Activated CD4-positive, alpha-beta memory T cell treated with anti-CD3 and anti-CD28 coated beads for 36 hours (primary cell): ENCODE results near the gene HTR7. TPM values are rescaled to one million over a fixed set of nuclear protein-coding genes. Genes with fewer than 3 reads are reported as not detected.

Experiments used
- CTCF ChIA-PET: fragments of 350-600 bp; sonication (Branson Sonifier 250); formaldehyde crosslinking; loops from one replicate; lab custom pipeline; 2021; ENCODE audit warnings: antibody characterized with exemption, inconsistent platforms; lab: Charles Lee
- POLR2A ChIA-PET: fragments of 350-600 bp; sonication (Branson Sonifier 250); formaldehyde crosslinking; loops from one replicate; lab custom pipeline; 2021; ENCODE audit warnings: antibody characterized with exemption; lab: Charles Lee
- DNase-seq: peaks from one replicate; pipeline ENCODE4 v3.0.0-alpha.2; 2020
- H3K27ac Mint-ChIP-seq: one replicate; pipeline ENCODE4 v1.8.0; 2021; ENCODE audit warnings: mixed read lengths
- H3K27me3 Mint-ChIP-seq: one replicate; pipeline ENCODE4 v1.8.0; 2021; ENCODE audit warnings: mixed read lengths
- H3K36me3 Mint-ChIP-seq: one replicate; pipeline ENCODE4 v1.8.0; 2021; ENCODE audit warnings: mixed read lengths
- H3K4me1 Mint-ChIP-seq: one replicate; pipeline ENCODE4 v1.8.0; 2021; ENCODE audit warnings: low read depth, mixed read lengths
- H3K4me3 Mint-ChIP-seq: one replicate; pipeline ENCODE4 v1.8.0; 2021; ENCODE audit warnings: mild to moderate bottlenecking, mixed read lengths
- H3K9me3 Mint-ChIP-seq: one replicate; pipeline ENCODE4 v1.8.0; 2021; ENCODE audit warnings: mixed read lengths
- intact Hi-C: fragments of 100-400 bp; cut with micrococcal nuclease; formaldehyde crosslinking; loops from one replicate; pipeline ENCODE4 v1.15.1; 2023
- total RNA-seq, 2 experiments: library from RNA; stranded (reverse); gene quantifications; one replicate each; pipeline ENCODE4 v1.2.3, GENCODE V29; 2021

HTR7 gene
- total RNA-seq, 2 experiments from 2014 or later = not detected

GRCh38 chr10:90858461-90858968, 676 bp upstream of the HTR7 start:
- DNase-seq = no peak
- no peaks in the 10 kb centered on the region for H3K36me3 Mint-ChIP-seq
- H3K9me3 Mint-ChIP-seq = no peaks in the 10 kb centered on the region
- peaks cover 14% of the 10 kb centered on the region for H3K4me1 Mint-ChIP-seq
- CTCF ChIA-PET = interaction anchor here (1.0 to 3.0 kb wide), 4 partner anchors 12 to 70 kb away, joined by 4 to 22 read pairs (median 6); partner anchors contain the start of gene RPP30
- peaks cover 41% of the 10 kb centered on the region for H3K27me3 Mint-ChIP-seq
- intact Hi-C loops = loop anchor here (1.0 kb wide), 1 partner anchor 13 kb away; the partner anchor contains the start of gene RPP30
- POLR2A ChIA-PET = interaction anchor here (1.3 to 2.2 kb wide), 2 partner anchors 14 kb away, joined by 5 to 10 read pairs; partner anchors contain the start of gene RPP30
- H3K27ac Mint-ChIP-seq = no peak overlapping the region
- peak overlapping the region; percentile 71 for H3K4me3 Mint-ChIP-seq

GRCh38 chr10:90856964-90857634, 740 bp downstream of the HTR7 start:
- Mint-ChIP-seq H3K4me3 (peak overlapping the region; percentile 77), H3K27ac (no peak overlapping the region), H3K4me1 (peaks cover 14% of the 10 kb centered on the region), H3K9me3 (peaks cover under 1% of the 10 kb centered on the region), H3K36me3 (no peaks in the 10 kb centered on the region), H3K27me3 (peaks cover 41% of the 10 kb centered on the region)
- ChIA-PET POLR2A (interaction anchor here (2.2 kb wide), 1 partner anchor 15 kb away, joined by 10 read pairs; the partner anchor contains the start of gene RPP30), CTCF (interaction anchor here (1.0 to 3.0 kb wide), 4 partner anchors 9 to 69 kb away, joined by 5 to 22 read pairs (median 6); partner anchors contain the start of gene RPP30)
- peak; percentile 17 for DNase-seq
- intact Hi-C loops = no loop called here

- intact Hi-C loops = no loop called here
- no peak overlapping the region for H3K4me3 Mint-ChIP-seq
- H3K27ac Mint-ChIP-seq = no peak overlapping the region
- POLR2A ChIA-PET = interaction anchor here (2.2 kb wide), 1 partner anchor 16 kb away, joined by 10 read pairs; the partner anchor contains the start of gene RPP30
- H3K4me1 Mint-ChIP-seq = peaks cover 14% of the 10 kb centered on the region
- CTCF ChIA-PET = interaction anchor here (1.9 kb wide), 1 partner anchor 9 kb away, joined by 6 read pairs; no protein-coding TSS in a partner anchor
- peaks cover 5% of the 10 kb centered on the region for H3K9me3 Mint-ChIP-seq
- H3K36me3 Mint-ChIP-seq = peaks cover 4% of the 10 kb centered on the region
- H3K27me3 Mint-ChIP-seq = peaks cover 45% of the 10 kb centered on the region
- DNase-seq = no peak
These were observed 1.6 kb downstream of the HTR7 start for GRCh38 chr10:90856261-90856660.

- Mint-ChIP-seq H3K4me3 (no peak overlapping the region), H3K27ac (no peak overlapping the region), H3K9me3 (peaks cover 15% of the 10 kb centered on the region), H3K27me3 (peaks cover 49% of the 10 kb centered on the region), H3K4me1 (peaks cover 17% of the 10 kb centered on the region), H3K36me3 (peaks cover 11% of the 10 kb centered on the region)
- CTCF ChIA-PET = interaction anchor here (0.6 to 1.9 kb wide), 3 partner anchors 11 to 1053 kb away, joined by 3 to 6 read pairs (median 3); no protein-coding TSS in a partner anchor
- intact Hi-C loops = no loop called here
- DNase-seq = no peak
- POLR2A ChIA-PET = no interaction called here
These were observed 2.7 kb downstream of the HTR7 start for GRCh38 chr10:90855126-90855525.

- Mint-ChIP-seq H3K27ac (no peak overlapping the region), H3K4me1 (peaks cover 3% of the 10 kb centered on the region), H3K27me3 (peaks cover 34% of the 10 kb centered on the region), H3K4me3 (no peak overlapping the region), H3K9me3 (peaks cover 15% of the 10 kb centered on the region), H3K36me3 (peaks cover 11% of the 10 kb centered on the region)
- CTCF ChIA-PET = no interaction called here
- intact Hi-C loops = no loop called here
- POLR2A ChIA-PET = no interaction called here
- DNase-seq = no peak
These were observed 7.7 kb downstream of the HTR7 start for GRCh38 chr10:90849956-90850749.

GRCh38 chr10:90847436-90847835, 10.4 kb downstream of the HTR7 start:
- intact Hi-C loops = no loop called here
- H3K4me1 Mint-ChIP-seq = peaks cover 3% of the 10 kb centered on the region
- H3K36me3 Mint-ChIP-seq = peaks cover 11% of the 10 kb centered on the region
- ChIA-PET CTCF (interaction anchor here (1.2 kb wide), 1 partner anchor 11 kb away, joined by 4 read pairs; the partner anchor contains the start of gene HTR7), POLR2A (no interaction called here)
- DNase-seq = no peak
- no peak overlapping the region for H3K4me3 Mint-ChIP-seq
- H3K27me3 Mint-ChIP-seq = peaks cover 29% of the 10 kb centered on the region
- H3K9me3 Mint-ChIP-seq = peaks cover 15% of the 10 kb centered on the region
- no peak overlapping the region for H3K27ac Mint-ChIP-seq

- H3K27ac Mint-ChIP-seq = no peak overlapping the region
These were observed 11.1 kb downstream of the HTR7 start for GRCh38 chr10:90846746-90847145.

GRCh38 chr10:90845726-90846125, 12.1 kb downstream of the HTR7 start:
- intact Hi-C loops = no loop called here
- Mint-ChIP-seq H3K36me3 (peaks cover 4% of the 10 kb centered on the region), H3K4me1 (peaks cover 3% of the 10 kb centered on the region), H3K27me3 (peaks cover 21% of the 10 kb centered on the region), H3K27ac (no peak overlapping the region), H3K9me3 (peaks cover 5% of the 10 kb centered on the region), H3K4me3 (no peak overlapping the region)
- DNase-seq = no peak
- ChIA-PET POLR2A (no interaction called here), CTCF (no interaction called here)

More at GRCh38 chr10:90846746-90847145, 11.1 kb downstream of the HTR7 start:
- Mint-ChIP-seq H3K4me1 (peaks cover 3% of the 10 kb centered on the region), H3K36me3 (peaks cover 9% of the 10 kb centered on the region), H3K4me3 (no peak overlapping the region), H3K27me3 (peaks cover 26% of the 10 kb centered on the region), H3K9me3 (peaks cover 11% of the 10 kb centered on the region)
- ChIA-PET CTCF (interaction anchor here (1.2 kb wide), 1 partner anchor 12 kb away, joined by 4 read pairs; the partner anchor contains the start of gene HTR7), POLR2A (no interaction called here)
- no peak for DNase-seq
- intact Hi-C loops = no loop called here

GRCh38 chr10:90842725-90843124, 15.1 kb downstream of the HTR7 start:
- POLR2A ChIA-PET = no interaction called here
- H3K4me1 Mint-ChIP-seq = no peaks in the 10 kb centered on the region
- H3K27ac Mint-ChIP-seq = no peak overlapping the region
- no peaks in the 10 kb centered on the region for H3K36me3 Mint-ChIP-seq
- intact Hi-C loops = no loop called here
- H3K4me3 Mint-ChIP-seq = no peak overlapping the region
- CTCF ChIA-PET = no interaction called here
- DNase-seq = no peak
- H3K9me3 Mint-ChIP-seq = no peaks in the 10 kb centered on the region
- peaks cover 19% of the 10 kb centered on the region for H3K27me3 Mint-ChIP-seq

- intact Hi-C loops = no loop called here
- Mint-ChIP-seq H3K27ac (no peak overlapping the region), H3K9me3 (no peaks in the 10 kb centered on the region), H3K4me1 (no peaks in the 10 kb centered on the region), H3K36me3 (no peaks in the 10 kb centered on the region), H3K4me3 (no peak overlapping the region), H3K27me3 (peaks cover 4% of the 10 kb centered on the region)
- DNase-seq = no peak
- ChIA-PET POLR2A (no interaction called here), CTCF (no interaction called here)
These were observed 20.4 kb downstream of the HTR7 start for GRCh38 chr10:90837486-90837885.

- H3K27me3 Mint-ChIP-seq = peaks cover 2% of the 10 kb centered on the region
- no peak overlapping the region for H3K27ac Mint-ChIP-seq
- no peaks in the 10 kb centered on the region for H3K9me3 Mint-ChIP-seq
- ChIA-PET CTCF (no interaction called here), POLR2A (no interaction called here)
- no peaks in the 10 kb centered on the region for H3K36me3 Mint-ChIP-seq
- intact Hi-C loops = no loop called here
- DNase-seq = no peak
- H3K4me3 Mint-ChIP-seq = no peak overlapping the region
- H3K4me1 Mint-ChIP-seq = no peaks in the 10 kb centered on the region
These were observed 23.5 kb downstream of the HTR7 start for GRCh38 chr10:90834326-90834725.

- intact Hi-C loops = no loop called here
- Mint-ChIP-seq H3K27ac (no peak overlapping the region), H3K27me3 (peaks cover 5% of the 10 kb centered on the region), H3K4me3 (no peak overlapping the region), H3K9me3 (no peaks in the 10 kb centered on the region), H3K36me3 (no peaks in the 10 kb centered on the region), H3K4me1 (no peaks in the 10 kb centered on the region)
- ChIA-PET POLR2A (no interaction called here), CTCF (no interaction called here)
- DNase-seq = no peak
These were observed 25.7 kb downstream of the HTR7 start for GRCh38 chr10:90832111-90832510.
